Uterus (tissue), 4 donors: ENCODE results near the gene XRCC4. TPM values are rescaled to one million over a fixed set of nuclear protein-coding genes. Genes with fewer than 3 reads are reported as not detected.

ENCODE experiments used
- DNase-seq, 2 donors: peaks; one replicate each; pipeline ENCODE4 v3.0.0-alpha.2; 2019 to 2020
- H3K27ac ChIP-seq, 2 donors: fragments of 200-600 bp; sonication (generic); 1 replicate in 1 of 2; 2 replicates in 1 of 2; pipeline ENCODE4 v1.5.1; 2016 to 2018
- H3K27me3 ChIP-seq, 2 donors: fragments of 200-600 bp; sonication (generic); one replicate each; pipeline ENCODE4 v1.5.1; 2018 to 2019; ENCODE audit warnings: control low read depth in 1 of 2
- H3K36me3 ChIP-seq, 2 donors: fragments of 200-600 bp; sonication (generic); one replicate each; pipeline ENCODE4 v1.5.1; 2019; ENCODE audit warnings: control low read depth in 1 of 2
- H3K4me1 ChIP-seq, 2 donors: fragments of 200-600 bp; sonication (generic); one replicate each; pipeline ENCODE4 v1.5.1; 2018 to 2019; ENCODE audit warnings: control low read depth in 1 of 2
- H3K4me3 ChIP-seq, 2 donors: fragments of 200-600 bp; sonication (generic); 1 replicate in 1 of 2; 2 replicates in 1 of 2; pipeline ENCODE4 v1.5.1; 2018 to 2019; ENCODE audit warnings: mild to moderate bottlenecking in 1 of 2
- H3K9me3 ChIP-seq, 2 donors: fragments of 200-600 bp; sonication (generic); one replicate each; pipeline ENCODE4 v1.5.1; 2019; ENCODE audit warnings: control low read depth in 1 of 2
- CTCF ChIP-seq, 4 experiments: fragments of 200-600 bp in 2 of 4; fragments of 450-650 bp in 2 of 4; sonication (generic) in 2 of 4; IDR thresholded peaks; one replicate each; pipeline ENCODE4 v1.5.1; 2016 to 2019; ENCODE audit warnings: antibody characterized with exemption in 4 of 4, mild to moderate bottlenecking in 2 of 4, moderate library complexity in 1 of 4
- POLR2A ChIP-seq, 2 donors: fragments of 450-650 bp; IDR thresholded peaks; one replicate each; pipeline ENCODE4 v1.6.1; 2016; ENCODE audit warnings: antibody characterized with exemption in 2 of 2, mild to moderate bottlenecking in 1 of 2, moderate library complexity in 1 of 2
- intact Hi-C: fragments of 100-400 bp; cut with DNase I; formaldehyde crosslinking; loops from one replicate; pipeline ENCODE4 v1.15.1; 2023; ENCODE audit warnings: low total_unique reads
- total RNA-seq, 4 donors: library from RNA; depleted of rRNA in 3 of 4; stranded (reverse); fragments of >200 nt in 3 of 4; gene quantifications; one replicate each; pipeline versions ENCODE4 v1.1.0 to v1.2.4, GENCODE V29; 2014 to 2023
- donor health status: DM: yes; HTN: yes; CAD: no.

XRCC4 gene
- 10 to 100 TPM in 1 of 4 donors, 1 to 10 TPM in 2, not detected in 1; 1.3 to 12.2 (median 5.5) TPM for total RNA-seq

- H3K27ac ChIP-seq, result peak within 1 kb of the TSS; percentile 79 to 86
- no peak for TF ChIP-seq CTCF (IDR thresholded peaks at IDR 0.05)
- peak; percentile 34 to 72 for TF ChIP-seq POLR2A (IDR thresholded peaks at IDR 0.05)
- intact Hi-C loops, result no loop called here
- DNase-seq, result peak; percentile 94 to 96
- no peaks in the 10 kb centered on the region for H3K4me1 ChIP-seq
- no peaks in the 10 kb centered on the region for H3K36me3 ChIP-seq
- H3K27me3 ChIP-seq, result no peaks in the 10 kb centered on the region
- peak within 1 kb of the TSS; percentile 76 to 96 for H3K4me3 ChIP-seq
- H3K9me3 ChIP-seq, result no peaks in the 10 kb centered on the region
These were observed at the start of gene XRCC4, which contains the start of gene TMEM167A for GRCh38 chr5:83076742-83077661. Gene XRCC4 (plus strand): TSS chr5:83077547. CDS start chr5:83104920, 27,373 bp downstream. Gene TMEM167A (minus strand): TSS chr5:83077394. CDS start chr5:83077323, 71 bp downstream.

GRCh38 chr5:83029912-83030311 is 47.4 kb upstream of the XRCC4 start:
- no peak overlapping the region for H3K4me3 ChIP-seq
- no peaks in the 10 kb centered on the region for H3K36me3 ChIP-seq
- H3K27me3 ChIP-seq, result no peaks in the 10 kb centered on the region
- intact Hi-C loops, result no loop called here
- H3K4me1 ChIP-seq, result no peaks in the 10 kb centered on the region
- H3K9me3 ChIP-seq, result no peaks in the 10 kb centered on the region
- no peak overlapping the region for H3K27ac ChIP-seq
- TF ChIP-seq POLR2A (IDR thresholded peaks at IDR 0.05) (no peak), CTCF (IDR thresholded peaks at IDR 0.05) (no peak)
- DNase-seq, result no peak

GRCh38 chr5:83031381-83031780 is 46.0 kb upstream of the XRCC4 start:
- Histone ChIP-seq H3K27ac (no peak overlapping the region), H3K36me3 (no peaks in the 10 kb centered on the region), H3K27me3 (no peaks in the 10 kb centered on the region), H3K4me3 (no peak overlapping the region), H3K9me3 (no peaks in the 10 kb centered on the region), H3K4me1 (no peaks in the 10 kb centered on the region)
- TF ChIP-seq CTCF (IDR thresholded peaks at IDR 0.05) (no peak), POLR2A (IDR thresholded peaks at IDR 0.05) (no peak)
- no peak for DNase-seq
- intact Hi-C loops, result no loop called here

- Histone ChIP-seq H3K4me3 (no peak overlapping the region), H3K27me3 (no peaks in the 10 kb centered on the region), H3K27ac (no peak overlapping the region), H3K9me3 (no peaks in the 10 kb centered on the region), H3K36me3 (no peaks in the 10 kb centered on the region), H3K4me1 (no peaks in the 10 kb centered on the region)
- no peak for TF ChIP-seq POLR2A (IDR thresholded peaks at IDR 0.05)
- TF ChIP-seq CTCF (IDR thresholded peaks at IDR 0.05), result no peak
- intact Hi-C loops, result no loop called here
- no peak for DNase-seq
These were observed 43.3 kb upstream of the XRCC4 start for GRCh38 chr5:83034036-83034435.

GRCh38 chr5:83034528-83035207 is 42.7 kb upstream of the XRCC4 start:
- no peak for DNase-seq
- no peak overlapping the region for H3K4me3 ChIP-seq
- intact Hi-C loops, result no loop called here

More at GRCh38 chr5:83034528-83035207, 42.7 kb upstream of the XRCC4 start:
- Histone ChIP-seq H3K36me3 (no peaks in the 10 kb centered on the region), H3K4me1 (no peaks in the 10 kb centered on the region), H3K9me3 (no peaks in the 10 kb centered on the region), H3K27me3 (no peaks in the 10 kb centered on the region), H3K27ac (no peak overlapping the region)
- TF ChIP-seq POLR2A (IDR thresholded peaks at IDR 0.05), result no peak
- no peak for TF ChIP-seq CTCF (IDR thresholded peaks at IDR 0.05)
